Measurements from ENCODE around the gene EIF5B. TPM values are rescaled to one million over a fixed set of nuclear protein-coding genes. Genes with fewer than 3 reads are reported as not detected.
A peak's percentile ranks its signal among the peaks of the same experiment; 100 is the strongest.

EIF5B gene
- total RNA-seq, 1 experiment from 2014 or later: 58.1 TPM

DNA sequence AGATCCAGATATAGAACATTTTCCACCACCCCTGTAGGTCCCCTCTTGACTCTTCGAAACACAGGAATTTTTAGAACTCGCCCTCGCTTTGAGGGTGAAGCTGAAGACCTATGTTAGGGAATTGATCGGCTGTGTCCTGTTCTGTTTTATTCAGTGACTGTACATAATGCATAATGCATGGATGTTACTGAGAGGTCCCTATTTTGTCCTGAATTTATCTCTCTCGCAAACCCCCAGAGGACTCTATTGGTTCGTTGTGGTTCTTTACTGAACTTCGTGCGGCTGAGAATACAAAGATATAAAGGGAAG is 431 bp upstream of the EIF5B start:
- peaks cover 17% of the 10 kb centered on the region for H3K23me2 ChIP-seq (ENCODE audit: insufficient read length, low read depth, low read length, poor library complexity, severe bottlenecking)
- H3K56ac ChIP-seq (ENCODE audit: insufficient read length, low read depth, low read length): no peak overlapping the region
- no peak overlapping the region for H2BK5ac ChIP-seq (ENCODE audit: insufficient read length, low read length)
- peak overlapping the region; percentile 48 for H2AFZ ChIP-seq (ENCODE audit: low read length)
- peaks cover 49% of the 10 kb centered on the region for H3K79me2 ChIP-seq (ENCODE audit: insufficient read depth, low read length)
- H3K27ac ChIP-seq (ENCODE audit: insufficient read length, low read depth, low read length): no peak overlapping the region
- H3K18ac ChIP-seq (ENCODE audit: insufficient read length, low read depth, low read length): no peak overlapping the region
- no peak overlapping the region for H3T11ph ChIP-seq (ENCODE audit: low read length)
- no peak overlapping the region for H2AK5ac ChIP-seq (ENCODE audit: insufficient read length, low read length)
- no peak overlapping the region for H3K14ac ChIP-seq (ENCODE audit: insufficient read depth, low read length)
- no peak overlapping the region for H3K23ac ChIP-seq (ENCODE audit: insufficient read length, low read depth, low read length)
- Mint-ChIP-seq H3K27ac (no peak overlapping the region), H3K36me3 (ENCODE audit: insufficient read depth in 1 of 3, low read depth in 3 of 3) (peaks cover 14 to 15% (median 14%) of the 10 kb centered on the region in 3 experiments; a peak in 6 of 7 replicates), H3K4me1 (peaks cover 11 to 12% of the 10 kb centered on the region in 2 experiments), H3K27me3 (ENCODE audit: low read depth) (no peaks in the 10 kb centered on the region), H3K4me3 (no peak overlapping the region), H3K9me3 (no peaks in the 10 kb centered on the region)
- no peak overlapping the region for H3K4ac ChIP-seq (ENCODE audit: low read depth, low read length)
- H4K91ac ChIP-seq (ENCODE audit: insufficient read length, low read depth, low read length): no peak overlapping the region
- H4K5ac ChIP-seq (ENCODE audit: insufficient read length, low read depth, low read length): no peak overlapping the region
- H3K27me3 ChIP-seq (ENCODE audit: insufficient read depth, low read length): no peaks in the 10 kb centered on the region
- DNase-seq: no peak
- no peaks in the 10 kb centered on the region for H4K20me1 ChIP-seq (ENCODE audit: control insufficient read depth, insufficient read depth, insufficient read length)
- no CpG with 5 or more reads among the region's 8 CpGs for WGBS (ENCODE audit: extremely low coverage, insufficient read length, low lambda C conversion rate)
- H3K4me1 ChIP-seq (ENCODE audit: insufficient read depth, low read length): no peaks in the 10 kb centered on the region
- no peak overlapping the region for H3K9ac ChIP-seq (ENCODE audit: extremely low read depth, insufficient read length, low read length)
- no peak overlapping the region for H2BK12ac ChIP-seq (ENCODE audit: insufficient read length, low read depth, low read length)
- H3K4me2 ChIP-seq (ENCODE audit: insufficient read depth, insufficient read length, low read length): peak overlapping the region; percentile 81
- TF ChIP-seq, protein P1, sequence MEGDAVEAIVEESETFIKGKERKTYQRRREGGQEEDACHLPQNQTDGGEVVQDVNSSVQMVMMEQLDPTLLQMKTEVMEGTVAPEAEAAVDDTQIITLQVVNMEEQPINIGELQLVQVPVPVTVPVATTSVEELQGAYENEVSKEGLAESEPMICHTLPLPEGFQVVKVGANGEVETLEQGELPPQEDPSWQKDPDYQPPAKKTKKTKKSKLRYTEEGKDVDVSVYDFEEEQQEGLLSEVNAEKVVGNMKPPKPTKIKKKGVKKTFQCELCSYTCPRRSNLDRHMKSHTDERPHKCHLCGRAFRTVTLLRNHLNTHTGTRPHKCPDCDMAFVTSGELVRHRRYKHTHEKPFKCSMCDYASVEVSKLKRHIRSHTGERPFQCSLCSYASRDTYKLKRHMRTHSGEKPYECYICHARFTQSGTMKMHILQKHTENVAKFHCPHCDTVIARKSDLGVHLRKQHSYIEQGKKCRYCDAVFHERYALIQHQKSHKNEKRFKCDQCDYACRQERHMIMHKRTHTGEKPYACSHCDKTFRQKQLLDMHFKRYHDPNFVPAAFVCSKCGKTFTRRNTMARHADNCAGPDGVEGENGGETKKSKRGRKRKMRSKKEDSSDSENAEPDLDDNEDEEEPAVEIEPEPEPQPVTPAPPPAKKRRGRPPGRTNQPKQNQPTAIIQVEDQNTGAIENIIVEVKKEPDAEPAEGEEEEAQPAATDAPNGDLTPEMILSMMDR (conservative IDR thresholded peaks at IDR 0.05): no peak
- H4K8ac ChIP-seq (replicated peaks; ENCODE audit: insufficient read length, low read depth, low read length): no peak overlapping the region
- H2BK15ac ChIP-seq (ENCODE audit: low read depth, low read length): no peak overlapping the region
- H2BK20ac ChIP-seq (ENCODE audit: low read depth, low read length, poor library complexity, severe bottlenecking): no peak overlapping the region
- H3K9me3 ChIP-seq (ENCODE audit: control insufficient read depth, low read depth, low read length): no peaks in the 10 kb centered on the region
- H3K79me1 ChIP-seq (ENCODE audit: insufficient read depth, low read depth, low read length, poor library complexity, severe bottlenecking): no peaks in the 10 kb centered on the region
- no peak overlapping the region for H2BK120ac ChIP-seq (ENCODE audit: low read depth, low read length, poor library complexity, severe bottlenecking)
